Upper lobe of left lung (tissue), 6 donors: ENCODE data around the gene LAPTM4A. TPM values are rescaled to one million over a fixed set of nuclear protein-coding genes. Genes with fewer than 3 reads are reported as not detected.
"Not testable (repeated sequence)": the region's sequence is repeated elsewhere in the genome, so short reads cannot be mapped to it uniquely, and the experiment has no call there.

Experiments used
- ATAC-seq, 2 donors: fragments of 200-7000 bp; cut with Tn5 transposase; one replicate each; pipeline ENCODE4 v1.9.1; 2022; ENCODE audit warnings: mild to moderate bottlenecking in 2 of 2, moderate library complexity in 2 of 2; ENCODE audit not compliant: low FRiP score in 2 of 2
- DNase-seq, 2 donors: peaks; one replicate each; pipeline ENCODE4 v3.0.0-alpha.2; 2019 to 2020
- H3K27ac ChIP-seq, 4 donors: fragments of 200-600 bp; sonication (generic); one replicate each; pipeline ENCODE4 v1.5.1; 2016 to 2019
- H3K27me3 ChIP-seq, 4 donors: fragments of 200-600 bp; sonication (generic); one replicate each; pipeline ENCODE4 v1.5.1; 2017 to 2019
- H3K36me3 ChIP-seq, 4 donors: fragments of 200-600 bp; sonication (generic); one replicate each; pipeline ENCODE4 v1.5.1; 2016 to 2019
- H3K4me1 ChIP-seq, 4 donors: fragments of 200-600 bp; sonication (generic); one replicate each; pipeline ENCODE4 v1.5.1; 2018 to 2019
- H3K4me3 ChIP-seq, 4 donors: fragments of 200-600 bp; sonication (generic); one replicate each; pipeline ENCODE4 v1.5.1; 2017 to 2019; ENCODE audit warnings: mild to moderate bottlenecking in 2 of 4, moderate library complexity in 1 of 4
- H3K9me3 ChIP-seq, 4 donors: fragments of 200-600 bp; sonication (generic); one replicate each; pipeline ENCODE4 v1.5.1; 2018 to 2019
- EP300 ChIP-seq, 4 donors: sonication (generic); formaldehyde crosslinking; IDR thresholded peaks; one replicate each; pipeline ENCODE4 v1.5.1; 2017; ENCODE audit warnings: antibody characterized with exemption in 4 of 4, control low read depth in 2 of 4
- POLR2A ChIP-seq, 4 donors: fragments of 450-650 bp; IDR thresholded peaks; one replicate each; pipeline ENCODE4 v1.5.1; 2016 to 2017; ENCODE audit warnings: antibody characterized with exemption in 4 of 4, mild to moderate bottlenecking in 2 of 4
- POLR2AphosphoS5 ChIP-seq, 2 donors: sonication (generic); formaldehyde crosslinking; IDR thresholded peaks; one replicate each; pipeline ENCODE4 v1.5.1; 2017; ENCODE audit warnings: antibody characterized with exemption in 2 of 2
- WGBS, 2 donors: methylation state at CpG; one replicate each; pipeline ENCODE4 v1.1.5; 2017 to 2018; 5-methylcytosine and 5-hydroxymethylcytosine counted together
- total RNA-seq, 6 donors: library from RNA; depleted of rRNA in 4 of 6; stranded (reverse); fragments of >200 nt in 4 of 6; gene quantifications; one replicate each; pipeline versions ENCODE4 v1.1.0 to v1.2.1, GENCODE V29; 2016 to 2021
- TF ChIP-seq, protein P1 (sequence below), 6 experiments: fragments of 450-650 bp in 4 of 6; fragments of 200-600 bp in 2 of 6; sonication (generic) in 2 of 6; IDR thresholded peaks; one replicate each; pipeline ENCODE4 v1.5.1; 2016 to 2019; ENCODE audit warnings: antibody characterized with exemption in 6 of 6
- donor health status: DM: no; HTN: no; CAD: no; lungs with moderate emphysema.
- donor health status: DM: no; HTN: yes; CAD: no; lungs with severe emphysema.

LAPTM4A gene
- total RNA-seq, 6 donors from 2014 or later: 27.2 to 210 (median 116) TPM

DNA sequence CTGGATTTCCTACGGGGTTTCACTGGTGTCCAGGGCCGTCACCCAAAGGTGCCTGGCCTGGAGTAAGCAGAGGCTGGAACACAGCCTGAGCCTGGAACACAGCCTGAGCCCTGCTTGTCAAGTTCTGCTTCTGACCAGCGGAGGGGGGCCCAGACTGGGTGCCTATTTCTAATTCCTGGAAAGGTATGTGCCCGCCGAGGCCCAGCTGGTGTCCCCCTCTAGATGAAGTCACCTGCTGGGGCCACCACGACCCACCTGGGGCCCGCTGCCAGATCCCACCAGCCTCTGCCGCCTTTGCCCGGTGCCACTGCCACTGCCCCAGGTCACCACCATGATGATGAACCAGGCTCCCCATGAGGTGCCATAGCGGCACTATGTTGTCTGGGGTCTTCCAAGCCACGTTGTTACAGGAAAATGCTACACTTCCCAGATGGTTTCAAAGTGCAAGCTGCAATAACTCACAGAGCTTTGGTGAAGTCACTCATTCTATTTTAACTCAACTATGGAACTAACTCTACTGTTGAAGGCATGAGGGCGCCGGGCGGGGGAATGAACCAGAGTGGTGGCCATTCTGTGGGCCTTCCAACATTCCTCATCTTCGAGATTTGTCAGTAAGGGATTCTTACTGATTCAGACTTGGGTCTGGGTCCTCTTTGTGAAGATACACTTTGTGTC, 40.9 kb upstream of the LAPTM4A start:
- no peaks in the 10 kb centered on the region for H3K36me3 ChIP-seq
- no peaks in the 10 kb centered on the region for H3K9me3 ChIP-seq
- no peaks in the 10 kb centered on the region for H3K27me3 ChIP-seq
- no peaks in the 10 kb centered on the region for H3K4me1 ChIP-seq
- no peak overlapping the region for H3K27ac ChIP-seq
- H3K4me3 ChIP-seq: no peak overlapping the region
- no peak for ATAC-seq
- DNase-seq: peak in 1 of 2 donors; percentile 61
- 85 to 95% methylated on average over 8 to 14 of the region's 15 CpGs for WGBS, 2 donors
- TF ChIP-seq POLR2AphosphoS5 (IDR thresholded peaks at IDR 0.05): no peak
- no peak for TF ChIP-seq POLR2A (IDR thresholded peaks at IDR 0.05)
- TF ChIP-seq EP300 (IDR thresholded peaks at IDR 0.05): no peak
- TF ChIP-seq, protein P1, sequence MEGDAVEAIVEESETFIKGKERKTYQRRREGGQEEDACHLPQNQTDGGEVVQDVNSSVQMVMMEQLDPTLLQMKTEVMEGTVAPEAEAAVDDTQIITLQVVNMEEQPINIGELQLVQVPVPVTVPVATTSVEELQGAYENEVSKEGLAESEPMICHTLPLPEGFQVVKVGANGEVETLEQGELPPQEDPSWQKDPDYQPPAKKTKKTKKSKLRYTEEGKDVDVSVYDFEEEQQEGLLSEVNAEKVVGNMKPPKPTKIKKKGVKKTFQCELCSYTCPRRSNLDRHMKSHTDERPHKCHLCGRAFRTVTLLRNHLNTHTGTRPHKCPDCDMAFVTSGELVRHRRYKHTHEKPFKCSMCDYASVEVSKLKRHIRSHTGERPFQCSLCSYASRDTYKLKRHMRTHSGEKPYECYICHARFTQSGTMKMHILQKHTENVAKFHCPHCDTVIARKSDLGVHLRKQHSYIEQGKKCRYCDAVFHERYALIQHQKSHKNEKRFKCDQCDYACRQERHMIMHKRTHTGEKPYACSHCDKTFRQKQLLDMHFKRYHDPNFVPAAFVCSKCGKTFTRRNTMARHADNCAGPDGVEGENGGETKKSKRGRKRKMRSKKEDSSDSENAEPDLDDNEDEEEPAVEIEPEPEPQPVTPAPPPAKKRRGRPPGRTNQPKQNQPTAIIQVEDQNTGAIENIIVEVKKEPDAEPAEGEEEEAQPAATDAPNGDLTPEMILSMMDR (IDR thresholded peaks at IDR 0.05): no peak

DNA sequence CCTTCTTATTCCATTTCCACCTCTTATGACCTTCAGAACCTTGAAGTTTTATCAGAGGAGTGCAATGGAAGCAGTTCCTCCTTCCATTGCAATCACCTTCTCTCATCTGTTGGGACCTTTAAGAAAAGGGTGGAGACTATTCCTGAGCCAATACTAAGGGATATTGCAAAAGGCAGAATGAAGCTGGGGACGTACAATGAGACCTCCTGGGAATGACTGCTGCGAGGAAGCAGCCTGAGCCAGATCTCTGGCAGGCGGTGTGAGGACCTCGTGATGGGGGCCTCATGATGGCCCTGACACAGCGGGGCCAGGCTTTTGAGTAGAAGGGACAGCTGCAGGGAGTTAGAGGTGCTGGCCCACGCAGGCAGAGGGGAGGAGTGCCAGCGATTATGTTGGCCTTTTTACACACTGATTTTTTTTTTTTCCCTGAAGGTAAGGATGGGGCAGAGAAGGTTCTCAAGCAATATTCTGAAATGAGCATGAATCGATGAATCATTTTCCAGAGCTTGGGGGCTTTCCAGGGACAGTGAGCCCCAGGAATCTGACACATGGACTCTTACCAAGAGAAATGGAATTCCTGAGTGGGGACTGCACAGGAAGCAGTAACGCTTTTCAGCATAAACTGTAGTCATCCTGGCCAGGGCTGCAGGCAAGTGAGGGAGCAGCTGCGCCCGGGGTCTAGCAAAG, 40.0 kb upstream of the LAPTM4A start:
- H3K4me3 ChIP-seq: no peak overlapping the region
- WGBS, 2 donors: 41 to 57% methylated on average over 10 to 11 of the region's 11 CpGs
- ATAC-seq (peak in 1 of 2 donors; percentile 80), DNase-seq (no peak)
- H3K27me3 ChIP-seq: no peaks in the 10 kb centered on the region
- TF ChIP-seq EP300 (IDR thresholded peaks at IDR 0.05): no peak
- TF ChIP-seq POLR2A (IDR thresholded peaks at IDR 0.05): no peak
- TF ChIP-seq, protein P1 (IDR thresholded peaks at IDR 0.05): no peak
- TF ChIP-seq POLR2AphosphoS5 (IDR thresholded peaks at IDR 0.05): no peak
- H3K27ac ChIP-seq: no peak overlapping the region
- H3K9me3 ChIP-seq: no peaks in the 10 kb centered on the region
- no peaks in the 10 kb centered on the region for H3K36me3 ChIP-seq
- no peaks in the 10 kb centered on the region for H3K4me1 ChIP-seq

DNA sequence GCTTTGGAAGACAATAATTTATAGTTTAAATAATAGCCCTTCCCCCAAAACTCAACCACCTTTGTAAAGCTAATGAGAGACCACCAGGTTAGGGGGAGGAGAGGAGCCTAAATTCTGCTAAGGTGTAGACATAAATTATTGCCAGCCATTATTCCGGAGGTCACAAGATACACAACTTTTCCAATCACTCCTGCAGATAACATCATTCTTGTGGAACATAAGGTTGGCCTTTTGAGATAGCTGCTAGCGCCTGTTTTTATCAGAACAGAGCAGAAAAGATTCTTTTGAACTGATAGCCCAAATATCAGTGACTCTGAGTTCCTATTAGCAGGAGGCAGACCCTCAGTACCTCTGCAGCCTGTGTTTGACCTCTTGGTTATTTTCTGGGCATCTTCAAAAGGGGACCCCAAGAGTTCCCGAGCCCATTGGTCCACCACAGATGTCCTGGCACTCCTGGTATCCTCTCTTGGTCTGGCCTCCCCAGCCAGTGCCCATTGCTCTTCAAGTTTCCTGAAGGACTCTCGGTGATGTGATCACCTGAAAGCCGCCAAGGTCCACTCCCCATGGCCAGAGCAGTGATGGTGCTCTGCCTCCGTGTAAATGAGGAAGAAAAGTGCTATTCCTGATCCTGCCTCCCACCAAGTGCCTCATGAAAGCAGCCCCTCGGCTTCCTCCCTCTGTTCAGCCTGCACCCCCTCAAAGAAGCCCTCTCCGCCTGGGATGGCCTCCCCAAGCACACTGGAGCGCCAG, 38.5 kb upstream of the LAPTM4A start:
- no peak for TF ChIP-seq POLR2AphosphoS5 (IDR thresholded peaks at IDR 0.05)
- no peak for TF ChIP-seq POLR2A (IDR thresholded peaks at IDR 0.05)
- DNase-seq (no peak), ATAC-seq (no peak)
- Histone ChIP-seq H3K36me3 (no peaks in the 10 kb centered on the region), H3K4me1 (no peaks in the 10 kb centered on the region), H3K4me3 (no peak overlapping the region), H3K27ac (no peak overlapping the region), H3K27me3 (no peaks in the 10 kb centered on the region), H3K9me3 (no peaks in the 10 kb centered on the region)
- WGBS, 2 donors: 87 to 88% methylated on average over 9 of the region's 9 CpGs

DNA sequence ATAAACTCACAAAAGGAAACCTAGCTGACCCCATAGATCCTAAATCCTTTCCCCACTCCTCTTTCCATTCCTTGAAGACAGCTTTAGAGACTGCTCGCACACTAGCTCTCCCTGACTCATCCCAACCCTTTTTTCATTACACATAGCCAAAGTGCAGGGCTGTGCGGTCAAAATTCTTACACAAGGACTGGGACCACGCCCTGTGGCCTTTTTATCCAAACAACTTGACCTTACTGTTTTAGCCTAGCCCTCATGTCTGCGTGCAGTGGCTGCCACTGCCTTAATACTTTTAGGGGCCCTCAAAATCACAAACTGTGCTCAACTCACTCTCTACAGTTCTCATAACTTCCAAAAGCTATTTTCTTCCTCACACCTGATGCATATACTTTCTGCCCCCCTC, 34.5 kb upstream of the LAPTM4A start:
- not testable (repeated sequence) for H3K9me3 ChIP-seq, H3K36me3 ChIP-seq, H3K4me3 ChIP-seq, H3K27me3 ChIP-seq, H3K4me1 ChIP-seq, ATAC-seq, H3K27ac ChIP-seq, DNase-seq
- WGBS, 2 donors: 65 to 74% methylated on average over 4 of the region's 4 CpGs

DNA sequence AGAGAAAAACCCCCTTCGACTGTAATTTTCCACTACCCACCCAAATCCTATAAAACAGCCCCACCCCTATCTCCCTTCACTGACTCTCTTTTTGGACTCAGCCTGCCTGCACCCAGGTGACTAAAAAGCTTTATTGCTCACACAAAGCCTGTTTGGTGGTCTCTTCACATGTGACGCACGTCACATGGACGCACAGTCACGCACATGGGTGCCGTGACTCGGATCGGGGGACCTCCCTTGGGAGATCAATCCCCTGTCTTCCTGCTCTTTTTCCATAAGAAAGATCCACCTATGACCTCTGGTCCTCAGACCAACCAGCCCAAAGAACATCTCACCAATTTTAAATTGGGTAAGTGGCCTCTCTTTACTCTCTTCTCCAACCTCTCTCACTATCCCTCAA, 31.4 kb upstream of the LAPTM4A start:
- H3K36me3 ChIP-seq, H3K4me3 ChIP-seq, H3K27ac ChIP-seq, H3K4me1 ChIP-seq, H3K27me3 ChIP-seq, H3K9me3 ChIP-seq, ATAC-seq: not testable (repeated sequence)
- 98 to 99% methylated on average over 8 of the region's 8 CpGs for WGBS, 2 donors
- peak in 1 of 2 donors; percentile 13 for DNase-seq

DNA sequence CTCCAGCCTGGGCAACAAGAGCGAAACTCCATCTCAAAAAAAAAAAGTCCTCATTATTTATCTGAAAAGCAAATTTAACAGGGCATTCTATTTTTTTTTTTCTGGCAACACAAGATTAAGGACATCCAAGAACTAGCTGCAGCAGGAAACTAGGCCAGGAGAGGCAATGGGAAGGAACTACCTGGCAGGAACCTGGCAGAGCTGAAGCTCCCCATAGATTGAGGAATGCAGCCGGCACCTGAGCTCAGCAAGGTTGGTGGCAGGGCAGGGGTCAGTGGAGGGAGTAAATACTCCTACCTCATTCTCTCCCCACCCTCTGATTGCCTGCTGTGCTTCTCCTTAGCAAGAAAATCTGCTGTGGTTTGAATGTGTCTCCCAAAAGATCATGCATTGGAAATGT, 30.4 kb upstream of the LAPTM4A start:
- DNase-seq: no peak
- WGBS, 2 donors: 92 to 100% methylated on average over 2 of the region's 2 CpGs
- Histone ChIP-seq H3K36me3 (no peaks in the 10 kb centered on the region), H3K27me3 (no peaks in the 10 kb centered on the region), H3K27ac (no peak overlapping the region), H3K4me3 (no peak overlapping the region), H3K4me1 (no peaks in the 10 kb centered on the region), H3K9me3 (no peaks in the 10 kb centered on the region)
- no peak for ATAC-seq
- TF ChIP-seq, protein P1 (IDR thresholded peaks at IDR 0.05): no peak
- TF ChIP-seq POLR2A (IDR thresholded peaks at IDR 0.05) (no peak), EP300 (IDR thresholded peaks at IDR 0.05) (no peak), POLR2AphosphoS5 (IDR thresholded peaks at IDR 0.05) (no peak)
